Breast epithelium (tissue), 4 donors: ENCODE data around the gene SEMA3C. TPM values are rescaled to one million over a fixed set of nuclear protein-coding genes. Genes with fewer than 3 reads are reported as not detected.

ENCODE experiments used
- DNase-seq, 2 donors: peaks; one replicate each; pipeline ENCODE4 v3.0.0-alpha.2; 2019; ENCODE audit warnings: low spot score in 2 of 2
- H3K27ac ChIP-seq, 2 donors: fragments of 200-600 bp; sonication (generic) in 1 of 2; one replicate each; pipeline ENCODE4 v1.5.1; 2016 to 2019; ENCODE audit warnings: mild to moderate bottlenecking in 1 of 2
- H3K27me3 ChIP-seq, 2 donors: fragments of 200-600 bp; sonication (generic) in 1 of 2; one replicate each; pipeline versions ENCODE4 v1.5.1 to v1.6.0; 2017 to 2019; ENCODE audit warnings: control low read depth in 1 of 2, mild to moderate bottlenecking in 1 of 2
- H3K36me3 ChIP-seq: fragments of 200-600 bp; one replicate; pipeline ENCODE4 v1.5.1; 2019
- H3K4me1 ChIP-seq, 2 donors: fragments of 200-600 bp; sonication (generic); one replicate each; pipeline ENCODE4 v1.5.1; 2016 to 2019; ENCODE audit warnings: control low read depth in 1 of 2
- H3K4me3 ChIP-seq, 3 donors: fragments of 200-600 bp; sonication (generic); 1 replicate in 2 of 3; 2 replicates in 1 of 3; pipeline ENCODE4 v1.5.1; 2016 to 2019; ENCODE audit warnings: mild to moderate bottlenecking in 3 of 3, moderate library complexity in 2 of 3
- H3K9me3 ChIP-seq, 2 donors: fragments of 200-600 bp; sonication (generic) in 1 of 2; one replicate each; pipeline ENCODE4 v1.5.1; 2016 to 2019; ENCODE audit warnings: control low read depth in 1 of 2
- POLR2A ChIP-seq: fragments of 450-650 bp; IDR thresholded peaks from one replicate; pipeline ENCODE4 v1.6.1; 2016; ENCODE audit warnings: antibody characterized with exemption, mild to moderate bottlenecking, moderate library complexity
- POLR2AphosphoS5 ChIP-seq, 3 donors: sonication (generic); formaldehyde crosslinking; IDR thresholded peaks; one replicate each; pipeline ENCODE4 v1.6.1; 2017; ENCODE audit warnings: antibody characterized with exemption in 3 of 3
- intact Hi-C: fragments of 100-400 bp; cut with DNase I; formaldehyde crosslinking; loops from one replicate; pipeline ENCODE4 v1.15.1; 2023; ENCODE audit warnings: low total_unique reads
- total RNA-seq, 3 donors: library from RNA; depleted of rRNA; stranded (reverse); fragments of >200 nt; gene quantifications; one replicate each; pipeline ENCODE4 v1.1.0, GENCODE V29; 2016
- TF ChIP-seq, protein P1 (sequence below), 3 donors: fragments of 450-650 bp; IDR thresholded peaks; one replicate each; pipeline ENCODE4 v1.5.1; 2016 to 2017; ENCODE audit warnings: antibody characterized with exemption in 3 of 3, mild to moderate bottlenecking in 3 of 3, moderate library complexity in 3 of 3

The SEMA3C gene
- total RNA-seq, 3 donors from 2014 or later = 67.5 to 157 (median 108) TPM

DNA sequence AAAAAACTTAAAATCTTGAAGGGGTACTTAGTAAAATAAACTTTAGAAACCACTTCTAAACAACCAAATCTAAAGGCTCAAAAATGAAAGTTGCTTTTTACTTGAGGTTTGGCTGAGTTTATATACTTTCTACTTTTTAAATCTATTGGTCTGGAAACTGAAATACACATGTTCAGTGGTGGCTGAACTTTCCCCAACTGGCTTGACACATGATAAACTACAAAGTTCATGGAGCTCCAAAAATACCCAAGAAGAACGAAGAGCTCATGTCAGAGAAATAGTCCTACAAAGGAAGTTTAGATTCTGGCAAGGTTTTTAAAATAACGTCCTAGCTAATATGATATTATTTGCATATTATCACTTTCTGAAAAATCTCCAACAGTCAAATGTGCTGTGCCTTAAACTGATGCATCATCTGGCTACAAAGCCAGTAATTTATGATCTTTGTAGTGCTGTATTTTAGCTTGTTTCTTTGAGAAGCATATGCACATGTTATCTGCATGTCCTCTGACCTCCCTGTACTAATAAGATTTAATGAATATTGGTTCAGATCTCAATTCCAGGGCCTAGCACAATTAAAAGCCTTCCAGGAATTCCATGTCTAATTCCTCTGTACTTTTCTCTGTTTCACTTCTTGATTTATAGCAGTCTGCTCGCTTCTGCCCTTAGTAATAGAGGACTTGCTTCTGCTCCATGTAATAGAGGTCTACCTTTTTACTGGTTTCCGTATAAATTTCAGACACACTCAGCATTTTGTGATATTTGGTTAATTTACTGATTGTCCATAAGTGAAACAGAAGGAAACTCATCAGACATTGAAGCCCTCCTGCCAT, 28.2 kb downstream of the SEMA3C start:
- DNase-seq = no peak
- intact Hi-C loops = no loop called here
- no peaks in the 10 kb centered on the region for H3K27me3 ChIP-seq
- H3K4me1 ChIP-seq = no peaks in the 10 kb centered on the region
- TF ChIP-seq POLR2AphosphoS5 (IDR thresholded peaks at IDR 0.05) (no peak), POLR2A (no peak)
- TF ChIP-seq, protein P1, sequence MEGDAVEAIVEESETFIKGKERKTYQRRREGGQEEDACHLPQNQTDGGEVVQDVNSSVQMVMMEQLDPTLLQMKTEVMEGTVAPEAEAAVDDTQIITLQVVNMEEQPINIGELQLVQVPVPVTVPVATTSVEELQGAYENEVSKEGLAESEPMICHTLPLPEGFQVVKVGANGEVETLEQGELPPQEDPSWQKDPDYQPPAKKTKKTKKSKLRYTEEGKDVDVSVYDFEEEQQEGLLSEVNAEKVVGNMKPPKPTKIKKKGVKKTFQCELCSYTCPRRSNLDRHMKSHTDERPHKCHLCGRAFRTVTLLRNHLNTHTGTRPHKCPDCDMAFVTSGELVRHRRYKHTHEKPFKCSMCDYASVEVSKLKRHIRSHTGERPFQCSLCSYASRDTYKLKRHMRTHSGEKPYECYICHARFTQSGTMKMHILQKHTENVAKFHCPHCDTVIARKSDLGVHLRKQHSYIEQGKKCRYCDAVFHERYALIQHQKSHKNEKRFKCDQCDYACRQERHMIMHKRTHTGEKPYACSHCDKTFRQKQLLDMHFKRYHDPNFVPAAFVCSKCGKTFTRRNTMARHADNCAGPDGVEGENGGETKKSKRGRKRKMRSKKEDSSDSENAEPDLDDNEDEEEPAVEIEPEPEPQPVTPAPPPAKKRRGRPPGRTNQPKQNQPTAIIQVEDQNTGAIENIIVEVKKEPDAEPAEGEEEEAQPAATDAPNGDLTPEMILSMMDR (IDR thresholded peaks at IDR 0.05) = no peak
- H3K36me3 ChIP-seq = no peaks in the 10 kb centered on the region
- no peak overlapping the region for H3K27ac ChIP-seq
- H3K9me3 ChIP-seq = no peaks in the 10 kb centered on the region
- no peak overlapping the region for H3K4me3 ChIP-seq

DNA sequence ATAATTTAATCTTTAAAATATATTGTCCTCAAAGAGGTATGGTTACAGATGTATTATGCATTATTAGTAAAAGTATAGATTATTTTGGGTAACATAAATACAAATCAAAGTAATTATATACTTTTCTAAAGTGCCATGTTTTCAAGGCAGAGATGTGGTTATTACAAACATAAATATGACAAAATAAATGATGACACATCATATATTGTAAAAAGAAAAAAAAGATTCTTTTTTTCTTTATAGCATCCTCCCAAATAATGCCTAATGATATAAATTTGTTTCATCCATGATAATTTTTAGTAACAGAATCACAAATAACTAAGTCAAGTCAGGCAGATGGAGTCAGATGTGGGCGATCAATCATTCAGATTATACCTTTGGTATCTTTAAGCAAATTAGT, 29.3 kb downstream of the SEMA3C start:
- intact Hi-C loops = no loop called here
- H3K9me3 ChIP-seq = no peaks in the 10 kb centered on the region
- H3K4me1 ChIP-seq = no peaks in the 10 kb centered on the region

DNA sequence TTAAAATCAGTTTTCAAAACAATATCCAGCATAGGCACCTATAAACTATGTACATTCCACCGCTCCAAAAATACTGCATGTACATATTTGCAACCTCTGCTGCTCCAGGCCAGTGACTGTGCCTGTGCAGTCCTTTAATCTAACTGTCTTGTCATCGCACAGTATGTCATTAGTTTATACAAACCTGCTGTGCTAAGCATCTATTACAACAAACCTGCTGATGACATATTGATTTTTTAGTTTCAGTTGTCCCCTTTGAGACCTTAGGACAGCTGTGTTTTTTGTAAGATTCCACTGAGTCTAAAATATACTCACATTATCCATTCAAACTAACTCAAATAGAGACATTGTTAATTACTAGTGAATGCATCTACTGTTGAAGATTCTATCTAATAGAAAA, 33.1 kb downstream of the SEMA3C start:
- Histone ChIP-seq H3K4me1 (peaks cover 0 to 9% of the 10 kb centered on the region in 2 donors), H3K9me3 (no peaks in the 10 kb centered on the region), H3K4me3 (no peak overlapping the region), H3K36me3 (no peaks in the 10 kb centered on the region), H3K27me3 (no peaks in the 10 kb centered on the region), H3K27ac (peak overlapping the region in 1 of 2 donors; percentile 17)
- DNase-seq = no peak
- intact Hi-C loops = no loop called here
- TF ChIP-seq POLR2AphosphoS5 (IDR thresholded peaks at IDR 0.05) = no peak
- TF ChIP-seq, protein P1 (IDR thresholded peaks at IDR 0.05) = no peak
- no peak for TF ChIP-seq POLR2A

More for the DNA sequence above, 29.3 kb downstream of the SEMA3C start:
- Histone ChIP-seq H3K27ac (no peak overlapping the region), H3K36me3 (no peaks in the 10 kb centered on the region), H3K27me3 (no peaks in the 10 kb centered on the region), H3K4me3 (no peak overlapping the region)
- DNase-seq = no peak
- TF ChIP-seq, protein P1 (IDR thresholded peaks at IDR 0.05) = no peak
- no peak for TF ChIP-seq POLR2AphosphoS5 (IDR thresholded peaks at IDR 0.05)
- no peak for TF ChIP-seq POLR2A

DNA sequence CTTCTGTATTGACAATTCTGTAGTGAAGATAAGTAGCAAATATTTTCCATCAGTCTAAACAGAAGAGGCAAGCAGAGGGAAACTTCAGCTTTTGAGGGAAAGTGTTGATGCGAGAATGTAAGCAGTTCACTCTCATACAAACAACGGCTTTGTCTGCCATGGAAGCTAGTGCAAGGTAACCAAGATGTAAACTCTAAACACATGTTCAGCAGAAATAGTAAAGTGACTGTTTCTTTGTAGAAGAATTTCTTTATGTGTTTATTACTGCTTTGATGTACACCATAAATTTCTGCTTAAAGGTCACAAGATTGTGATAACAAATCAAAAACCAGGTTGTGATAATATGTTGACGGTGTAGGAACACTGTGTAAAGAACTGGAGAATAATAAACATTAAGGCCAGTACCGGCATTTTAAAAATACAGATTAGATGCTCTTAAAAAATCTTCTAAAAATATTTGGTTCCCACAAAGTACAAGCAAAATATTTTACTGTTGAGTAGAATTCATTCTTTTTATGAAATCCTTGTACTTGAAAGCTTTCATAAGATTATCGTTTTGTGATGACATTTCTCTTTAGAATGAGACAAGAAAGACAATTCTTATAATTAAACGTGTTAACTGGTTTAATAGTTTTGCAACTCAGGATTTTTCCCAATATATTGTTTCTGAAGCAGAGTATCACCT, 34.2 kb downstream of the SEMA3C start:
- no peaks in the 10 kb centered on the region for H3K27me3 ChIP-seq
- no peaks in the 10 kb centered on the region for H3K9me3 ChIP-seq
- peaks cover 0 to 9% of the 10 kb centered on the region in 2 donors for H3K4me1 ChIP-seq
- no peaks in the 10 kb centered on the region for H3K36me3 ChIP-seq
- intact Hi-C loops = no loop called here
- TF ChIP-seq POLR2AphosphoS5 (IDR thresholded peaks at IDR 0.05) (no peak), POLR2A (no peak)
- TF ChIP-seq, protein P1 (IDR thresholded peaks at IDR 0.05) = no peak
- peak overlapping the region; percentile 3 to 82 for H3K27ac ChIP-seq
- no peak for DNase-seq
- no peak overlapping the region for H3K4me3 ChIP-seq
